H1 (cell line): ENCODE measurements around the gene USH2A. TPM values are rescaled to one million over a fixed set of nuclear protein-coding genes. Genes with fewer than 3 reads are reported as not detected.

Experiments used
- CTCF ChIA-PET: fragments of 300-600 bp; sonication (Branson Sonifier 250); formaldehyde crosslinking; loops from one replicate; lab custom pipeline; 2021; ENCODE audit not compliant: partially characterized antibody; lab: Charles Lee
- POLR2A ChIA-PET: fragments of 300-600 bp; sonication (Branson Sonifier 250); formaldehyde crosslinking; loops from one replicate; lab custom pipeline; 2021; ENCODE audit warnings: inconsistent platforms; ENCODE audit not compliant: partially characterized antibody; lab: Charles Lee
- DNase-seq, 2 experiments: peaks; one replicate each; pipeline versions ENCODE4 v3.0.0 to v3.0.0-alpha.2; 2010 to 2022; ENCODE audit warnings: low spot score in 2 of 2, low read depth in 1 of 2, mixed read lengths in 1 of 2
- FAIRE-seq: peaks from 2 replicates; lab custom pipeline; 2011; peaks lifted over from hg19 to GRCh38; lab: Jason Lieb, UNC
- H2AFZ ChIP-seq: 2 replicates; pipeline ENCODE4 v1.8.1; 2012; ENCODE audit warnings: low read length, inconsistent platforms
- H2AK5ac ChIP-seq: 2 replicates; pipeline ENCODE4 v1.6.1; 2013; ENCODE audit warnings: low read depth, low read length
- H2BK120ac ChIP-seq: replicated peaks from 2 replicates; pipeline ENCODE3; 2013; ENCODE audit warnings: low read depth, low read length, inconsistent platforms
- H2BK12ac ChIP-seq: 2 replicates; pipeline ENCODE4 v1.6.1; 2013; ENCODE audit warnings: low read depth, low read length
- H2BK15ac ChIP-seq: 2 replicates; pipeline ENCODE4 v1.6.1; 2013; ENCODE audit warnings: low read length
- H2BK20ac ChIP-seq: 2 replicates; pipeline ENCODE4 v1.6.1; 2013; ENCODE audit warnings: low read length
- H2BK5ac ChIP-seq: 2 replicates; pipeline ENCODE4 v1.6.1; 2013; ENCODE audit warnings: low read depth, low read length
- H3K14ac ChIP-seq: 2 replicates; pipeline ENCODE4 v1.6.1; 2013; ENCODE audit warnings: inconsistent platforms; ENCODE audit not compliant: insufficient read length
- H3K18ac ChIP-seq: 2 replicates; pipeline ENCODE4 v1.6.1; 2013; ENCODE audit warnings: low read length; ENCODE audit errors: extremely low read depth
- H3K23ac ChIP-seq: 2 replicates; pipeline ENCODE4 v1.6.1; 2013; ENCODE audit warnings: inconsistent platforms; ENCODE audit not compliant: insufficient read length
- H3K23me2 ChIP-seq: 2 replicates; pipeline ENCODE4 v1.6.1; 2013; ENCODE audit warnings: low read depth, low read length
- H3K27ac ChIP-seq: 2 replicates; pipeline ENCODE4 v1.6.1; 2011; ENCODE audit warnings: low read depth, low read length, inconsistent platforms
- H3K27me3 ChIP-seq, 4 experiments: replicated peaks in 1 of 4; 1 replicate in 1 of 4; 2 replicates in 3 of 4; pipeline versions ENCODE4 v1.6.1 to v1.8.1; 2011 to 2013; ENCODE audit warnings: low read length in 3 of 4, mild to moderate bottlenecking in 3 of 4, inconsistent platforms in 2 of 4, mixed read lengths in 2 of 4, moderate library complexity in 1 of 4; ENCODE audit not compliant: control insufficient read depth in 3 of 4, insufficient read depth in 3 of 4; ENCODE audit errors: extremely low read depth in 1 of 4
- H3K36me3 ChIP-seq, 4 experiments: 2 replicates each; pipeline versions ENCODE4 v1.6.1 to v1.8.1; 2011 to 2013; ENCODE audit warnings: mild to moderate bottlenecking in 4 of 4, low read length in 3 of 4, moderate library complexity in 2 of 4, control low read depth in 1 of 4, inconsistent platforms in 1 of 4; ENCODE audit not compliant: insufficient read depth in 4 of 4, control insufficient read depth in 2 of 4
- H3K4ac ChIP-seq: replicated peaks from 2 replicates; pipeline ENCODE3; 2013; ENCODE audit warnings: low read length, low read depth, mixed read lengths, inconsistent platforms; ENCODE audit not compliant: insufficient read length
- H3K4me1 ChIP-seq, 4 experiments: replicated peaks in 1 of 4; 1 replicate in 1 of 4; 2 replicates in 3 of 4; pipeline versions ENCODE4 v1.6.1 to v1.8.1; 2011 to 2013; ENCODE audit warnings: low read length in 3 of 4, inconsistent platforms in 2 of 4, mixed read lengths in 1 of 4; ENCODE audit not compliant: insufficient read depth in 4 of 4, control insufficient read depth in 3 of 4
- H3K4me2 ChIP-seq, 2 experiments: 2 replicates each; pipeline versions ENCODE4 v1.6.1 to v1.8.1; 2011 to 2013; ENCODE audit warnings: low read depth in 2 of 2, low read length in 2 of 2, control low read depth in 1 of 2, inconsistent platforms in 1 of 2, mild to moderate bottlenecking in 1 of 2; ENCODE audit not compliant: insufficient read depth in 1 of 2
- H3K4me3 ChIP-seq, 4 experiments: fragments of 200-600, 300-600 bp in 1 of 4; sonication (generic), shearing (Covaris generic), sonication (Bioruptor Twin) in 1 of 4; 2 replicates each; pipeline versions ENCODE4 v1.5.1 to v1.8.1; 2011 to 2016; ENCODE audit warnings: low read length in 4 of 4, low read depth in 3 of 4, control low read depth in 2 of 4, inconsistent platforms in 2 of 4, mild to moderate bottlenecking in 2 of 4, mixed read lengths in 1 of 4, moderate library complexity in 1 of 4; ENCODE audit not compliant: insufficient read depth in 2 of 4; ENCODE audit errors: extremely low read depth in 1 of 4
- H3K56ac ChIP-seq: replicated peaks from 2 replicates; pipeline ENCODE3; 2013; ENCODE audit warnings: low read depth, mild to moderate bottlenecking, mixed read lengths, low read length, inconsistent platforms; ENCODE audit not compliant: insufficient read length
- H3K79me1 ChIP-seq: 2 replicates; pipeline ENCODE4 v1.6.1; 2013; ENCODE audit warnings: low read depth, low read length, control low read depth
- H3K79me2 ChIP-seq, 2 experiments: 2 replicates each; pipeline versions ENCODE4 v1.6.1 to v1.8.1; 2012 to 2013; ENCODE audit warnings: low read length in 2 of 2, mild to moderate bottlenecking in 2 of 2, inconsistent platforms in 1 of 2; ENCODE audit not compliant: insufficient read depth in 2 of 2, control insufficient read depth in 1 of 2
- H3K9ac ChIP-seq, 4 experiments: replicated peaks in 1 of 4; 1 replicate in 1 of 4; 2 replicates in 3 of 4; pipeline versions ENCODE4 v1.6.1 to v1.8.1; 2011 to 2013; ENCODE audit warnings: low read depth in 3 of 4, low read length in 3 of 4, control low read depth in 2 of 4, mild to moderate bottlenecking in 2 of 4, moderate library complexity in 2 of 4, inconsistent platforms in 1 of 4; ENCODE audit errors: extremely low read depth in 1 of 4
- H3K9me3 ChIP-seq, 2 experiments: 2 replicates each; pipeline versions ENCODE4 v1.6.1 to v1.8.1; 2012 to 2013; ENCODE audit warnings: mild to moderate bottlenecking in 2 of 2, moderate library complexity in 2 of 2, control low read depth in 1 of 2, inconsistent platforms in 1 of 2, low read depth in 1 of 2, low read length in 1 of 2, mixed read lengths in 1 of 2; ENCODE audit not compliant: insufficient read depth in 2 of 2
- H4K20me1 ChIP-seq, 2 experiments: replicated peaks in 1 of 2; 2 replicates each; pipeline versions ENCODE3 to v1.8.1; 2011 to 2013; ENCODE audit warnings: inconsistent platforms in 2 of 2, low read length in 2 of 2, mild to moderate bottlenecking in 1 of 2; ENCODE audit not compliant: insufficient read depth in 2 of 2, control insufficient read depth in 1 of 2
- H4K5ac ChIP-seq: 2 replicates; pipeline ENCODE4 v1.6.1; 2013; ENCODE audit warnings: low read length, low read depth, mixed read lengths, inconsistent platforms; ENCODE audit not compliant: insufficient read length
- H4K8ac ChIP-seq: 2 replicates; pipeline ENCODE4 v1.8.0; 2013; ENCODE audit warnings: mild to moderate bottlenecking, moderate library complexity, low read length, inconsistent platforms; ENCODE audit not compliant: insufficient read depth; ENCODE audit errors: extremely low read depth
- H4K91ac ChIP-seq: replicated peaks from 2 replicates; pipeline ENCODE3; 2013; ENCODE audit warnings: low read length, mixed read lengths, inconsistent platforms; ENCODE audit not compliant: insufficient read length
- CBX8 ChIP-seq: fragments of 300-800, 300-1000 bp; sonication (generic); IDR thresholded peaks from 2 replicates; pipeline ENCODE4 v1.7.1; 2016; ENCODE audit warnings: low read depth, low read length, borderline replicate concordance
- CREB1 ChIP-seq: IDR thresholded peaks from 2 replicates; pipeline ENCODE4 v1.6.1; 2012; ENCODE audit warnings: inconsistent platforms
- FOSL1 ChIP-seq: IDR thresholded peaks from 2 replicates; pipeline ENCODE4 v1.6.1; 2011; ENCODE audit warnings: mild to moderate bottlenecking, low read depth, low read length, moderate library complexity; ENCODE audit not compliant: insufficient read depth
- HDAC2 ChIP-seq, 2 experiments: fragments of 300-600 bp in 1 of 2; sonication (generic) in 1 of 2; IDR thresholded peaks; 2 replicates each; pipeline ENCODE4 v1.6.1; 2011 to 2012; ENCODE audit warnings: low read depth in 2 of 2, low read length in 2 of 2, mild to moderate bottlenecking in 2 of 2, moderate library complexity in 2 of 2, borderline replicate concordance in 1 of 2, inconsistent platforms in 1 of 2
- MAFK ChIP-seq: IDR thresholded peaks from 2 replicates; pipeline ENCODE4 v1.6.1; 2012; ENCODE audit warnings: low read depth, mild to moderate bottlenecking, improper control_type of control experiment, low read length
- NANOG ChIP-seq: IDR thresholded peaks from 2 replicates; pipeline ENCODE4 v1.6.1; 2011; ENCODE audit warnings: low read length, low read depth, mild to moderate bottlenecking, inconsistent platforms; ENCODE audit not compliant: insufficient read depth, poor library complexity, severe bottlenecking
- POLR2AphosphoS5 ChIP-seq: IDR thresholded peaks from 2 replicates; pipeline ENCODE4 v1.6.1; 2011; ENCODE audit warnings: low read depth, low read length
- POU5F1 ChIP-seq: IDR thresholded peaks from 2 replicates; pipeline ENCODE4 v1.6.1; 2011; ENCODE audit warnings: low read depth, mild to moderate bottlenecking, low read length, moderate library complexity
- RAD21 ChIP-seq, 2 experiments: IDR thresholded peaks in 1 of 2; conservative IDR thresholded peaks in 1 of 2; 2 replicates each; pipeline ENCODE4 v1.6.1; 2011; ENCODE audit warnings: low read depth in 2 of 2, low read length in 2 of 2, improper control_type of control experiment in 1 of 2, inconsistent platforms in 1 of 2, mild to moderate bottlenecking in 1 of 2, moderate library complexity in 1 of 2
- RBBP5 ChIP-seq: IDR thresholded peaks from 2 replicates; pipeline ENCODE4 v1.7.1; 2012; ENCODE audit warnings: low read depth, mild to moderate bottlenecking, inconsistent platforms, low read length, moderate library complexity, borderline replicate concordance
- SAP30 ChIP-seq: fragments of 300-600 bp; sonication (generic); IDR thresholded peaks from 2 replicates; pipeline ENCODE4 v1.7.1; 2012; ENCODE audit warnings: low read length, moderate library complexity, mild to moderate bottlenecking, inconsistent platforms; ENCODE audit not compliant: insufficient read depth, insufficient replicate concordance
- SIX5 ChIP-seq: IDR thresholded peaks from 2 replicates; pipeline ENCODE4 v1.6.1; 2011; ENCODE audit warnings: mild to moderate bottlenecking, low read depth, low read length
- SUZ12 ChIP-seq: fragments of 200-600 bp; sonication (generic); IDR thresholded peaks from 2 replicates; pipeline ENCODE4 v1.6.1; 2012; ENCODE audit warnings: mild to moderate bottlenecking, inconsistent platforms, low read length, moderate library complexity, mixed read lengths
- TAF1 ChIP-seq: IDR thresholded peaks from 2 replicates; pipeline ENCODE4 v1.6.1; 2011; ENCODE audit warnings: mild to moderate bottlenecking, low read depth, low read length
- TEAD4 ChIP-seq: IDR thresholded peaks from 2 replicates; pipeline ENCODE4 v1.6.1; 2012; ENCODE audit warnings: low read depth, low read length, inconsistent platforms, mixed read lengths
- polyA plus RNA-seq, 7 experiments: library from polyadenylated mRNA; depleted of rRNA in 3 of 7; stranded (reverse) in 5 of 7; unstranded in 2 of 7; fragments of >200 nt in 5 of 7; fragments of 200-250 nt in 2 of 7; gene quantifications; 1 replicate in 5 of 7; 2 replicates in 1 of 7; 4 replicates in 1 of 7; pipeline versions ENCODE4 v1.2.1 to v1.2.3, GENCODE V29; 2011 to 2013; ENCODE audit warnings: missing spikeins in 2 of 7, mixed read lengths in 2 of 7
- total RNA-seq: library from RNA; stranded (reverse); fragmentation: NEBNext Ultra II Directional; extraction: Animal tissue kit (Norgen Biotek cat#: 25700); gene quantifications from 2 replicates; pipeline ENCODE4 v1.2.1, GENCODE V29; 2021

The USH2A gene
- total and polyA plus RNA-seq, 2 of the 8 experiments (the other 6 are each of a cell fraction or from before 2014, with no cell fraction given): 0.02 to 0.17 TPM

DNA sequence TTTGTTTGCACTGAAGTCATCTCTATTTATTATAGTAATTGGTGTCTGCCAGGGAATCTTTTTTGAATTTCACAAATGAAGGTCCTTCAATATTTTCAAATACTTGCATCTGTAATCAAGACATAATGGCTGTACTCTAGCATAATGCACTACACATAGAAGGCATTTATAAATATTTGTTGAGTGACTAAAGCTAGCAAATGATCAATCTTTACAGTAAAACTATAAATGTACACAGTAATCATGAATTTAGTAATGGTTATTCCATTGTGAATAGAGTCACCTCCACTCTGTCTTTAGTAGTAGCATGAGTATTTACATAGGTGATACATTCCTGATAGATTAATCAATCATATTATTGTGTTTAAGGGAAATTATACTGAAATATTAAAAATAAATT, 119.6 kb downstream of the USH2A start:
- ChIA-PET CTCF (no interaction called here), POLR2A (no interaction called here)
- Histone ChIP-seq H3K56ac (no peak overlapping the region), H2BK120ac (no peak overlapping the region), H3K4ac (no peak overlapping the region), H2BK12ac (no peak overlapping the region), H3K79me1 (no peaks in the 10 kb centered on the region), H4K8ac (no peak overlapping the region), H3K4me1 (no peaks in the 10 kb centered on the region), H4K91ac (no peak overlapping the region), H3K79me2 (no peaks in the 10 kb centered on the region), H3K23me2 (no peaks in the 10 kb centered on the region), H3K4me3 (no peak overlapping the region), H4K5ac (no peak overlapping the region), H2BK5ac (no peak overlapping the region), H3K18ac (no peak overlapping the region), H3K9me3 (no peaks in the 10 kb centered on the region), H3K27me3 (no peaks in the 10 kb centered on the region), H3K14ac (no peak overlapping the region), H3K23ac (no peak overlapping the region), H2BK15ac (no peak overlapping the region), H2AFZ (no peak overlapping the region), H2BK20ac (no peak overlapping the region), H3K27ac (no peak overlapping the region), H3K9ac (no peak overlapping the region), H3K36me3 (no peaks in the 10 kb centered on the region), H4K20me1 (no peaks in the 10 kb centered on the region), H2AK5ac (no peak overlapping the region), H3K4me2 (no peak overlapping the region)
- no peak for FAIRE-seq
- DNase-seq: no peak
- TF ChIP-seq NANOG (no peak), TAF1 (no peak), RBBP5 (no peak), MAFK (no peak), TEAD4 (no peak), RAD21 (IDR thresholded peaks at IDR 0.05 in 1 of 2, conservative IDR thresholded peaks at IDR 0.05 in 1 of 2; ENCODE audit: low read depth in 2 of 2, low read length in 2 of 2) (no peak), SIX5 (no peak), CREB1 (no peak), POU5F1 (no peak), POLR2AphosphoS5 (no peak), SUZ12 (no peak), FOSL1 (no peak), CBX8 (no peak), HDAC2 (IDR thresholded peaks at IDR 0.05; ENCODE audit: borderline replicate concordance in 1 of 2, low read depth in 2 of 2, low read length in 2 of 2) (no peak), SAP30 (no peak)
